MV-4-11 (cell line): ENCODE data around the gene RIMS1.
"Not testable (repeated sequence)": the region's sequence is repeated elsewhere in the genome, so short reads cannot be mapped to it uniquely, and the experiment has no call there.

Source experiments
- DNase-seq: peaks from one replicate; lab custom pipeline; 2025; lab: John Stamatoyannopoulos, UW

The RIMS1 gene

GRCh38 chr6:71977884-71978283 lies 91.5 kb downstream of the RIMS1 start:
- peak; percentile 55 for DNase-seq

- DNase-seq: no peak
Observed at GRCh38 chr6:71979911-71980310, 93.6 kb downstream of the RIMS1 start.

GRCh38 chr6:71982389-71982788 lies 96.0 kb downstream of the RIMS1 start:
- DNase-seq: no peak

GRCh38 chr6:71983131-71983530 lies 96.8 kb downstream of the RIMS1 start:
- DNase-seq: no peak

- DNase-seq: no peak
Observed at GRCh38 chr6:71994705-71995271, 108.4 kb downstream of the RIMS1 start.

GRCh38 chr6:71997341-71997740 lies 111.0 kb downstream of the RIMS1 start:
- DNase-seq: no peak

GRCh38 chr6:72002415-72002814 lies 116.1 kb downstream of the RIMS1 start:
- DNase-seq: no peak

- DNase-seq: not testable (repeated sequence)
Observed at GRCh38 chr6:72006591-72006990, 120.2 kb downstream of the RIMS1 start.

GRCh38 chr6:72022830-72023229 lies 136.5 kb downstream of the RIMS1 start:
- DNase-seq: no peak

GRCh38 chr6:72031471-72031870 lies 145.1 kb downstream of the RIMS1 start:
- DNase-seq: no peak

- no peak for DNase-seq
Observed at GRCh38 chr6:72032086-72032485, 145.7 kb downstream of the RIMS1 start.

GRCh38 chr6:72035486-72035885 lies 149.1 kb downstream of the RIMS1 start:
- no peak for DNase-seq

- DNase-seq: no peak
Observed at GRCh38 chr6:72035966-72036365, 149.6 kb downstream of the RIMS1 start.

- no peak for DNase-seq
Observed at GRCh38 chr6:72037006-72037405, 150.7 kb downstream of the RIMS1 start.

GRCh38 chr6:72040111-72040510 lies 153.8 kb downstream of the RIMS1 start:
- DNase-seq: no peak

- no peak for DNase-seq
Observed at GRCh38 chr6:72042088-72042487, 155.7 kb downstream of the RIMS1 start.

GRCh38 chr6:72048080-72048479 lies 161.7 kb downstream of the RIMS1 start:
- DNase-seq: no peak

GRCh38 chr6:72049376-72049775 lies 163.0 kb downstream of the RIMS1 start:
- no peak for DNase-seq

GRCh38 chr6:72061286-72061685 lies 174.9 kb downstream of the RIMS1 start:
- no peak for DNase-seq

- no peak for DNase-seq
Observed at GRCh38 chr6:72064399-72064975, 178.1 kb downstream of the RIMS1 start.

- DNase-seq: no peak
Observed at GRCh38 chr6:72078096-72078495, 191.7 kb downstream of the RIMS1 start.

GRCh38 chr6:72080260-72080941 lies 194.1 kb downstream of the RIMS1 start:
- DNase-seq: no peak

- peak; percentile 5 for DNase-seq
Observed at GRCh38 chr6:72081871-72082270, 195.5 kb downstream of the RIMS1 start.

GRCh38 chr6:72083976-72084375 lies 197.6 kb downstream of the RIMS1 start:
- DNase-seq: no peak
